NCI-H146 (cell line): ENCODE results near the gene RYR2.
"Not testable (repeated sequence)": the region's sequence is repeated elsewhere in the genome, so short reads cannot be mapped to it uniquely, and the experiment has no call there.

Source experiments
- DNase-seq: peaks from one replicate; lab custom pipeline; 2025; lab: John Stamatoyannopoulos, UW

The RYR2 gene

DNA sequence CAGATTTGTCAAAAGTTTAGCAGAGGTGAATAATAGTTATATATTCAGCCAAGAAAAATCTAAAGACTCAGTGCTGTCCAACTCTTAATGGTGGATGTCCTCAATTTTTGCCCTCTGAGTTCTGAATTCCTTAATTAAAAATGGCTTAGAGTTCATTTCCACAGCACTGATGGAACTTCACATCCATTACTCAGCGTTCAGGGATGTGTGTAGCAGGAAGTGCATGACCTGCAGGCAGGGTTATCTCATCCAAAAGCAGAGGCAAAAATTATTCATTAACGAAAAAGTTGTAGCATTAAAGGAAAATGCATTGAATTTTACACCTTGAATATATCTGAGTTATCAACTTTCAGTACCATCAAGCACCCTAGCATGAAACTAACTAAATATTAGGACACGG, 752.1 kb downstream of the RYR2 start:
- no peak for DNase-seq

DNA sequence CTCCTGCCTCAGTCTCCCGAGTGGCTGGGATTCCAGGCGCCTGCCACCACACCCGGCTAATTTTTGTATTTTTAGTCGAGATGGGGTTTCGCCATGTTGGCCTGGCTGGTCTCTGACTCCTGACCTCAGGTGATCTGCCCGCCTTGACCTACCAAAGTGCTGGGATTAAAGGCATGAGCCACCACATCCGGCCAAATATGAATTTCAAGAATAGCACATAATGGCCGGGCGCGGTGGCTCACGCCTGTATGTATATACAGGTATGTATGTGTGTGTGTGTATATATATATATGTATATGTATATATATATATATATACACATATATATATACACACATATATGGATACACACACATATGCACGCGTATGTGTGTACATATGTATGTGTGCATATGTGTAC, 753.6 kb downstream of the RYR2 start:
- DNase-seq: no peak

- peak; percentile 30 for DNase-seq
Measured at GRCh38 chr1:237799762-237800474, 757.9 kb downstream of the RYR2 start.

DNA sequence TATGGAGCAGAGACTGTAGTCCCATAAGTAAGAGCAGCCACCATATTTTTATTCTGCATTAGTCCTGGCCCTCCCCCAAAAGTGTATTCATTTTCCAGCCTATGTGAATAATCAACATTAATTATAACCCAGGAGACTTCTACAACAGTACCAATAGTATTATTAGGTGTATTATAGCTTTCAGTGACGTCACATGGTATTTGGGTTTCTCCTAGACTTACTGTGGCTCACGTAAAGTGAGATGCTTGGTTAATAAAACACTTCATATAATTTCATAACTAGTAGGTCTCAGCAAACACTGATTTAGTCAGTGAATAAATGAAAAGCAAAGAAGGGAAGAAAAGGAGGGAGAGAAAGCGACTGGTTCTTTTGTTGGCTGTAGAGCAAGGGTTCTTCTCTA, 762.5 kb downstream of the RYR2 start:
- no peak for DNase-seq

- DNase-seq: no peak
Measured at GRCh38 chr1:237809099-237809498, 767.1 kb downstream of the RYR2 start.

DNA sequence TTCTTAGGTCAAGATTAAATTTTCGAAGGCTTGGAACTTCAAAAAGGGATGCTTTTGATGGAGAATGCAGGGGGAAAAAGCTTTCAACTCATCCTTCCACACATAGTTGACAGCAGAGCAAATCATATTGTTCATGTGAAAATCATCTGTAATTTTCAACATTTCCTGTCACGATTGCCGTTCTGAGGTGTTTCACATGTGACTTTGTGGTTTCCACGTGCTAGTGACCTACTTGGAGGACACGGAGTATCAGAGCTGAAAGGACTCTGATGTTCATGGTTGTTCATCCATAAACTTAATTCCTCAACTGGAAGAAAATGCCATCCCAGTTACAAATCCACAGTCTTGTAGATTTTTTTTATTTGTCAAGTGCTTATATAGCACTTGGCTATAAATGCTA, 769.6 kb downstream of the RYR2 start:
- no peak for DNase-seq

DNA sequence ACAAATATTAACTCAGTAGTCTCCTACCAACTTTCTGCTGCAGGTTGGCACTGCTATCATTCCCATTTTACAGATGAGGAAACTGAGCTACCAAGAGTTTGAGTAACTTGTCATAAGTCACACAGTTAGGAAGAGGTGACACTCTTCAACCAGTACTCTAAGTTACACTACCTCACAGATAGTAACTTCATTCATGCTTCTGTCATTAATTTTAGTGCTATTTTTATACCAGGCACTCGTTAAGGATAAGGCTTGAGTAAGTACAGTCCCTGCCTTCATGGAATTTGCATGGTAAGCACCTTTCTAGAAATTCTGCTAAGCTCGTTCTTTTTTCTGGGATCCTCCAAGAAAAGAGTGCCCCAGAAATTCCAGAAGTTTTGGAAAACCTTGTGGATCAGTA, 770.1 kb downstream of the RYR2 start:
- no peak for DNase-seq

DNA sequence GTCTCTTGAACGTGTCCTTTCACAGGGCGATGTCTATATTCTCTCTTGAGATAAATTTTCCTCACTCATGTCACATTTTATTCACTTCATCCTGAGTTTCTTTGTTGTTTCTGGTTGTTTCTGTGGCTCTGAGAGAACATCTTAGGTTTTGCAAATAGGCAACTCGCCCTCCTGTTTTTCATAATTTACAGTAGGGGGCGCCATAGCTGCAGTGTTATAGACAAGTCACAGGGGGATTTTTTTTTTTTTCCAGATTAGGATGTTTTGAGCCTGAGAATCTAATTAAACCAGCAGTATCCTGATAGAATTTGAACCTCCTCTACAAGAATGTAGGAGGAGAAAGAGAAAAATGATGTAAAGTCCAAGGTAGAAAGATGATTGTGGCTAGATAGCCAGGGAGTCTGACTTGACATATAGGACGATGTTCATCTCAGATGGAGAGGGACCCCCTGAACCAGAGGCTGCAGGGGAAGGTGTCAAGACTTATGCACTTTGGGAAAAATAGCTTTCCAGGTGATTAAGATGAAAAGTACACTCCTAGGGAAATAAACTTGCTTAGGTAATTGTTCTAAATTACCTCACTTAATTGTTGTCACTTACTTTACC, 772.4 kb downstream of the RYR2 start:
- no peak for DNase-seq

- DNase-seq: no peak
Measured at GRCh38 chr1:237817277-237817676, 775.3 kb downstream of the RYR2 start.

DNA sequence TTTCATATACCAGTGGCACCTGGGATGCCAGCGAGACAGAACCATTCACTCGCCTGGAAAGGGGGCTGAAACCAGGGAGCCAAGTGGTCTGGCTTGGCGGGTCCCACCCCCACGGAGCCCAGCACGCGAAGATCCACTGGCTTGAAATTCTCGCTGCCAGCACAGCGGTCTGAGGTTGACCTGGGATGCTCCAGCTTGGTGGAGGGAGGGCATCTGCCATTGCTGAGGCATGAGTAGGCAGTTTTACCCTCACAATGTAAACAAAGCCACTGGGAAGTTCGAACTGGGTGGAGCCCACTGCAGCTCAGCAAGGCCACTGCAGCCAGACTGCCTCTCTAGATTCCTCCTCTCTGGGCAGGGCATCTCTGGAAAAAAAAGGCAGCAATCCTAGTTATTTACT, 778.6 kb downstream of the RYR2 start:
- not testable (repeated sequence) for DNase-seq

GRCh38 chr1:237832858-237833257, 790.9 kb downstream of the RYR2 start:
- no peak for DNase-seq

- no peak for DNase-seq
Measured at GRCh38 chr1:237834048-237834447, 792.1 kb downstream of the RYR2 start.

- DNase-seq: no peak
Measured at GRCh38 chr1:237834461-237834860, 792.5 kb downstream of the RYR2 start.

- no peak for DNase-seq
Measured at GRCh38 chr1:237838320-237838719, 796.3 kb downstream of the RYR2 start.

GRCh38 chr1:237838904-237839534, 797.0 kb downstream of the RYR2 start:
- DNase-seq: no peak

DNA sequence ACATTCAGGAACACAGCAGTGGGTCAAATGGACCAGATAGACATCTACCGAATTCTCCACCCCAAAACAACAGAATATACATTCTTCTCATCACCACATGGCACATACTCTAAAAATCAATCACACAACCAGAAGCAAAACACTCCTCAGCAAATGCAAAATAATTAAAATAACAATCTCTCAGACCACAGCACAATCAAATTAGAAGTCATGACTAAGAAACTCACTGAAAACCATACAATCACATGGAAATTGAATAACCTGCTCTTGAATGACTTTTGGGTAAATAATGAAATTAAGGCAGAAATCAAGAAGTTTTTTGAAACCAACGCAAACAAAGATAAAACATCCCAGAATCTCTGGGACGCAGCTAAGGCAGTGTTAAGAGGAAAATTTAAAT, 799.5 kb downstream of the RYR2 start:
- no peak for DNase-seq

DNA sequence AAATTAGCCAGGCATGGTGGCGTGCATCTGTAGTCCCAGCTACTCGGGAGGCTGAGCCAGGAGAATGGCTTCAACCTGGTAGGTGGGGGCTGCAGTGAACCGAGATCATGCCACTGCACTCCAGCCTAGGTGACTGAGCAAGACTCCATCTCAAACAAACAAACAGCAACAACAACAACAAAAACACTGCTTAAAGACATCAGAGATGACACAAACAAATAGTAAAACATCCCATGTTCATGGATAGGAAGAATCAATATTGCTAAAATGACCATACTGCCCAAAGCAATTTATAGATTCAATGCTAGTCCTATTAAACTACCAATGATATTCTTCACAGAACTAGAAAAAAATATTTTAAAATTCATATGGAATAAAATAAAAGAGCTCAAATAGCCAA, 801.5 kb downstream of the RYR2 start:
- DNase-seq: not testable (repeated sequence)

DNA sequence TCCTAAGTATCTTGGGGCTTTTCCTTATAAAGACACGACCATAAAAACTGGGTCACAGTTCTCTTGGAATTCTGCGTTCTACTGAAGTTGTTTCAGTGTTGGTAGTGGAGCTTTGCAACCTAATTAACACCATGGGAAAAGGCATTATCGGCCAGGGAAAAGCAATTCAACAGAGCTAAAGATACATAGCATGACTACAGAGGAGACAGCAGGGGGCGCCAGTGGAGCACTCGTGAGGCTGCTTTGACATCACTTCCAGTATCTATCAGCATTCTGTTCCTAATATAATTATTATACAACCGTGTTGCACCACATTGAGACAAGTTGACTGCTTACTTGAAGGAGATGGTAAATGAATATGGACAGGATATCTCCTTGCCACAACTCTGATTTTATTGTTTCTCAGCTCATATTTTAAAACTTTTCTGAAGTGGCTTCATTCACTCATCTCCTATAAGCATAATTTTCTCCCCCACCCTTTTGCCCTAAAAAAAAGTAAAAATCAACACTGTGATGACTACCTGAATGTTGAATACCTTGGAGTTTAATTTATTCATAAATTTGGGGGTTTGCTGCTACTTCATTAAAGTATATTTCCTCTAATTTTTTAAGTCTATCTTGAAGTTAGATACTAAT, 809.3 kb downstream of the RYR2 start:
- no peak for DNase-seq

GRCh38 chr1:237852342-237852741, 810.4 kb downstream of the RYR2 start:
- DNase-seq: no peak

- DNase-seq: no peak
Measured at GRCh38 chr1:237857455-237857854, 815.5 kb downstream of the RYR2 start.

- no peak for DNase-seq
Measured at GRCh38 chr1:237858992-237859391, 817.0 kb downstream of the RYR2 start.

GRCh38 chr1:237861944-237862343, 820.0 kb downstream of the RYR2 start:
- DNase-seq: no peak

- no peak for DNase-seq
Measured at GRCh38 chr1:237863234-237863633, 821.2 kb downstream of the RYR2 start.
